ENCODE data around the gene UBE2O.

UBE2O gene

DNA sequence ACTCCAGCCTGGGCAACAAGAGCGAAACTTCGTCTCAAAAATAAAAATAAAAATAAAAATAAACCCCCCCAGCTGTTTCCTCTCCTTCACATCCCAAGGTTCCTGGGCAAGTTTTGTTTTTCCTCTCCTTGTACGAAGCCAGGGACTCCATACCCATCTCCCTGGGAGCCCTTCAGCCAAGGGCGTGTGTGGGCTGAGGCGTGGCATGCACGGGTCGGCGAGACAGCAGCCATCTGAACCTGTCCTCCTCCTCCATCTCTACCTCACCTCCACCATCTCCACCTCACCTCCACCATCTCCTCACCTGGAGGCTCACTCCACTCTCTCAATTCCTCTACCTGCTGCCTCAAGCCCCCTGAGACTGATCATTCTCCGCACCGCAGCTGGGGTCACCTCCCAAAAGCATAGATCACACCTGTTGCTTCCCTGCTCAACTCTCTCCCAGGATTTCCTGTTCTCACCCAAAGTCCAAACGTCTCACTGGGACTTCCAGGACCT, 31.3 kb upstream of the UBE2O start:
- no peak for ATAC-seq

DNA sequence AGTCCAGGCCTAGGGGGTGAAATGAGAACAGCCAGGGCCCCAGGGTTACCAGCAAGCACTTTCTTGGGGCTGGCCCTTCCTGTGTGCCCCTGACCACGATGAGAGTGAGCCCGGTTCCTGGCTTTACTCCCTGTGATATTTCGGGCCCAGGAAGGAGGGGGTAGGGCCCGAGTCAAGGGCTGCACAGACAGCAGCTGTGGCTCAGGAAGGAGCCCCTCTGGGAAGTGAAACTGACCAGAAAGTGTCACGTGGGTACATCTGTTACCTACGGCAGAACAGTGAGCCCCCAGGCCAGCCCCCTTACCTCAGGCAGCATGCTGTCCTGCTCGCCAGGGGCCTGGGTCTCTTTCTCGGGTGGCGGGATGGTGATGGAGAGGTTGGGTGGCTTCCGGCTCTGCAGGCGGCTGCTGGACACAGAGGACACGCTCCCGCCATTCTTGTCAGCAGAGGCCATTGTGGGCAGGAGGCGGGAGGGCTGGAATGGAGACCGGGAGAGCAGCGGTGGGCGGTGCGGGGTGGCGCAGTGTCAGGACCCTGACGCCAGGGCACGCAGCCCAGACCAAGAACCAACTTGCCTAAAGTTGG, 28.2 kb upstream of the UBE2O start:
- ATAC-seq: peak in 1 of 2 donors; percentile 27

DNA sequence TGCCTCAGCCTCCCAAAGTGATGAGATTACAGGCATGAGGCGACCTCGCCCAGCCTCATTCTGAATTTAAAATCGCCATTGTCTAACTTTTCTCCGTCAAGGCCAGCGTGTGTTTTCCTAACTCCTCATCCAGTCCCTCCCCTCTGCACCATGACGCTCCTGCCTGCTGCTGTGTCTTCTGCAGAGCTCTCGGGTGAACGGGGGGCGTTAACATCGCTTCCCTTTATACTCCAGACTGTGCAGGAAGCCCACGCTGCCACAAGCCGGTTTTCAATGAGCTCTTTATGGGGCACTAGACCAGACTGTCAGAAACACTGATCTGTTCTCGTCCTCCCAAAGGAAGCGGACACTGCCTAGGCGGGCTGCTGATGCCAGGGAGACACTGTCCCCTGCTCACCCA, 27.7 kb upstream of the UBE2O start:
- ATAC-seq: no peak

- no peak for ATAC-seq
Observed at GRCh38 chr17:76479515-76480060, 26.6 kb upstream of the UBE2O start.

DNA sequence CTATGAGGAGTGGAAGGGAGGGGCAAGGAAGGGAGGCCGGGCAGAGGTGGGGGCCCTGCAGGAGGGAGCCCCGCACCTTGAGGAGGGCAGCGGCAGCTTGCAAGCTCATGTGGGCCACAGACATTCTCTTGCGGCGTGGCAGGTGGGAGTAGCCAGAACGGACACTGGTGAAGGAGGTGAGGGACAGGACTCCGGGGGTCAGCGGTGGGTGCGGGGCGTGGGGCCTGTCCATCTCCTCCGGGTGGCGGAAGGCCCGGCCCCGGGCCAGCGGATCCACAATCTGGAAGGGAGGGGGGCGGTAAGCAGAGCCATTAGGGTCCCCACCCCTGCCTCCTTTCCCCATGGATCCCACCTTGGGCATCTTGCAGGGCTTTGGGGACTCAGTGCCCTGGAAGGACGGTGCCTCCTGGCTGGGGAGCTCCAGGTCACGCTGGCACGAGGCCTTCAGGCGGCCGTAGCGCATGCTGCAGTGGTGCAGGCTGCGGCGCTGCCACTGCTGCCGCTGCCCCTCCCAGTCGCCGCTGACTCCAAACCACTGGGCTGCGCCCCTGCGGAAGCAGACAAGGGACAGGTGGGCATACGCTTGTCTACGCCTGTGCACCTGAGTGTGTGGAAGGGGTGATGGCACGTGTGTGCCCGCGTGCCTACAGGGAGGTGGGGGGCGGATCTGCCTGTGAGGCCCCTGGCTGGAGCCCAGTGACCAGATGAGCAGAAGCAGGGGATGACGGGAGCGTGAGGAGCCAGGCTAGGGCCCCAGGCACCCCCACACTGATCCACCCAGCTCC, 26.0 kb upstream of the UBE2O start:
- no peak for ATAC-seq

GRCh38 chr17:76478097-76478496, 25.1 kb upstream of the UBE2O start:
- ATAC-seq: no peak

DNA sequence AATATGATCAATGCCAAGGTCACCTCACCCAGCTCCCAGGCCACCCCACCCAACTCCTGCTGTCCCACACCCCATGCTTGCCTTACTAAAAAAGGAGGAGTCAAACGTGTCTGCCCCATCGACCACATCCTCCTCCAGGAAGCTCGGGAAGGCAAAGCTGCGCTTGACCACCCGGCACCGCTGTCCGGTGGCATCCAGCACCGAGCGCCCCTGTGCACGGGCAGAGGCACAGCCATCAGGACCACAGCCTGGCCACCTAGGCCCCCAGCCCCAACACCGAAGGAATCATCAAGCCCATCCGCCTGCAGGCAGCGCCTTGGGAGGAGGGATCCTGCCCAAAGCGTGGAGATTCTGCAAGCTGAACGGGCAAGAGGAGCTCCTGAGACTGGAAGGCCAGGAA, 24.6 kb upstream of the UBE2O start:
- ATAC-seq: no peak

DNA sequence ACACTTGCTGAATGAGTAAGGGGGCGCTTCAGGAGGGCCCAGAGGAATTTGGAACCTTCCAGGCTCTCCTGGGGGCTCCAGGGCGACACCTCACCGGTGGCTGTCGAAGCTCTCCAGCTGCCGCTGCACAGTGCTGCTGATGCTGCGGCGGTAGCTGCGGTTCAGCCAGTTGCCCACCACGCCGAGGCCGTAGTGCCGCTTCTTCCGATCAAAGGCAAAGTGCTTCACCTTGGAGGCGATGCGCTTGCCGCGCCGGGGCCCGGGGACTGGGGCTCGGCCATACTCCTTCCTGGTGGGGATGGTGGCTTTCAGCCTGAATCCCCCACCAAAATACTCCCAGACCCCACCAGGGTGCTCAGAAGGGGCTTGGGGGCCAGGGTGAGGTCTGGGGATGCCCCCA, 23.8 kb upstream of the UBE2O start:
- no peak for ATAC-seq

DNA sequence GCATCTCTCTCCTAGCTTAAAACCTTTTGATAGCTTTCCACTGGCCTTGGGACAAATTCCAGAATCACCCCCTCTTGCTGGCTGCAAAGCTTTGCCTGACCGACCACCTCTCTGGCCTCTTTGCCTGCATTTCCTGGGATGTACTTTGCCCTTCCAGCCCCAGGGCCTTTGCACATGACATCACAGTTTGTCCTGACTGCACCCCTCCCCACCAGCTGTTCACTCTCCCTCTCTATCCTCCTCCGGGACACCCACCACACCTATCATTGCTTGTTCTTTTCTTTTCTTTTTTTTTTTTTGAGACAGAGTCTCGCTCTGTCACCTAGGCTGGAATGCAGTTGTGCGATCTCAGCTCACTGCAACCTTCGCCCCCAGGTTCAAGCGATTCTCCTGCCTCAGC, 22.4 kb upstream of the UBE2O start:
- ATAC-seq: no peak

DNA sequence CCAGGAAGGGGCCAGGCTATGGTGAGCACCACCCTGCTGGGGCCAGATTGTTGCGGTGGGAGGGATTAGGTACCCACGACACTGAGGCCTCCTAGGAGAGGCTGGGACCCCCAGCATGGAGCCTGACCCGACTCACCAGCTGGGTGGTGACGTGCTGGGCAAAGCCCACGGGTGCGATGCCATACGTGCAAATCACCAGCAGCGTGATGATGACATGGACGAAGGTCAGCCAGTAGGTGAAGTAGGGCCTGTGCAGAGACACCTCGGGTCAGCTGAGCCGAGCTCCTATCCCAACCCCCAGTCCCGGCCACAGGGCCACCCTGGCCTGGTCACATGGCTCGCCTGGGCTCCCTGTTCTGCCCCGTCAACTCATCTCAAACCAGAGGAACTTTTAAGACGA, 21.9 kb upstream of the UBE2O start:
- no peak for ATAC-seq

DNA sequence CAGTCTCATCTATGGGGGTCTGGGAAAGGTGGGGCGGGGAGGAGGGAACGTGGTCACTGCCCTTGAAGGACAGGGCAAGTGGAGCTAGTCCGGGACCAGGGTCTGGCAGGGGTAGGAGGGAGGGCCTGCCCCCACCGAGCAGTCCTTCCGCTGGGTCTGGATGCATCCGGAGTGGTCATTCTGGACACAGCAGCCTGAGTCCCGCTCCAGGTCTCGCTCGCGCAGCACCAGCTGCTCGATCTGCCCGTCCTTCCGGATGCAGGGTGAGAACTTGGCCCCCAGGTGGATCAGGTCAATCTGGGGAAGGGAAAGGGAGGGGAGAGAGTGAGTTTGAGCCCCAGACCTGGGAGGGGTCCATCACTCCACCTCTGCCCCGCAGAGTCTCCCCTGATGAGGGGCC, 21.3 kb upstream of the UBE2O start:
- no peak for ATAC-seq

DNA sequence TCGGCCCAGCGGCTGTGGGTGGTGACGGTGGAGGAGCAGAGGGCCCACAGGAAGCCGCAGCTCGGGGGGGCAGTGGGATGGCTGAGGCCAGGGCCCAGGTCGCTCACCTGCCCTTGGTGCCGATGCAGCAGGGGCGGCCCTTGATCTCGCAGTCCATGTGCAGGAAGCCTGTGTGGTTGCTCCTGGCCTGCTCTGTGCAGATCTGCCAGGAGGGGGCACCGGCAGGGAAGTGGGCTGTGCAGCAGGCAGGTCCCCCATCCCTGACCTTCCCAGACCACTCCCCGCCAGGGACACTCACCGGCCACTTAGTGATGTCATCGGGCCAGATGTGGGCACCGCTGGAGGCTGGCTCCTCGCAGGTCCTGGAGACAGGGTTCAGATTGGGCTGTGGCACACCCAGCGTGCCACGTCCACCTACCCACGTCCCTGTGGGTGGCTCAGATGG, 20.6 kb upstream of the UBE2O start:
- peak in 1 of 2 donors; percentile 8 for ATAC-seq

DNA sequence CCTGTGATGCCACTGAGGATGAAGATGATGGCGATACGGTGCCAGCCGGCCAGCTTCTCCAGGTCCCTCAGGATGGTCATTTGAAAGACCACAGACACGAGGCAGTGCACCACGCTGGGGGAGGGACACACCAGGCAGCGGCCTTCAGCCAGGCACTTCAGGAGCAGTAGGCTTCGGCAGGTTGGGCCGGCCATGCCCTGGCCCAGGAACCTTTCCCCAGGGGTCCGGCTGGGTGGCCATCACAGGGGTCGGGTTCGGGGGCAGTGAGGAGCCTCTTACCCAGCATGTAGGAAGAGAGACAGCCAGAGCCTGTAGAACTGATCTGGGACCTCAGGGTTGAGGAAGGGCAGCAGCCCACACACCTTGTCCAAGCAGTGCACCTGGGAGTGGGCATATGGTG, 19.8 kb upstream of the UBE2O start:
- ATAC-seq: no peak

DNA sequence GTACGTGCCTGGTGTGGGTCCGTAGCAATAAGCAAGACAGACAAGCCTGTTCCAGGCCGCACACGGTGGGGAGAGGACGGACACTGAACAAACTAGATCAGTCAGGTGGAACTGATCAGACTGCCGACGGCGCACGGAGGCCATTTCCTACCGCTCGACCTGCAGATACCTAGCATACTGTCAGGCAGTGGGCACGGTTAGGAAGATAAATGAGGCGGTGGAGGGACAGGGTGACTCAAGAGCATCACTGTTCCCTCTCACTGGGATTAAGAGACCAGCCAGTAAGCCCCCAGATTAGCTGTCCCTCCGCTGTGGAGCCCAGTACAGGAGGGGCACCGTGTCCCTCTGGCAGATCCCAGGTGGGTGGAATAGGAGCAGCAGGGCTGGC, 19.3 kb upstream of the UBE2O start:
- ATAC-seq: no peak

DNA sequence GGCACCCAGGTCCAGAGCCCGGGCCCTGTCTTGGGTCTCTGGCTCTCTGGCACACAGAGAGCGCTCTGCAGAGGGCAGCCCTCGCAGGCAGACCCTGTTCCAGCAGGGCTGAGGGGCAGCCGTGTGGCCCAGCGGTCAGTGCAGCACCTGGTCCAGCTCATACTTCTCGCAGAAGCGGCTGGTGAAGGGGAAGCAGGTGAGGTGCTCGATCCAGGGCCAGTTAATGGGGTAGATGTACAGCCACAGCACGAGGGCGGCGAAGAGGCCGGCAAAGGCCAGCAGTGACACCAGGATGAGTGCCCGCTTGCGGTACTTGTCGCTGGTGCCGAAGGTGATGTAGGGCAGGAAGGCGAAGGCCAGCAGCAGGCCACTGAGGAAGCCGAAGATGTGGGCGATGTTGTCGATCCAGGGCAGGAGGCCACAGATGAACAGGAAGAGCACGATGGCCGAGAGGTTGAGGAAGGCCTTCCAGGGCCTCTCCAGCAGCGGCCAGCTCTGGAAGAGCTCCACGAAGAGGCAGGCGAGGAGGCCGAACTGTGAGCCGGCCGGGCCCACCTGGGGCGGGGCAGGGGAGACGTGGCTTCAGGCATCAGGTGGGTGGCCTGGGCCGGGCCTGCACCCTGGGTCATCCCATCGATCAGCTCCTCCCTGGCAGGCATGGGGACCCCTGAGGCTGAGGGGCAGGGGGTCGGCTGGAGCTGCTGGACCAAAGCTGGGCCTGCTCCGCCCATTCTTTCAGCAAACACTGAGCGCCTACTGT, 18.7 kb upstream of the UBE2O start:
- no peak for ATAC-seq

- ATAC-seq: no peak
Observed at GRCh38 chr17:76469991-76470739, 17.2 kb upstream of the UBE2O start.

DNA sequence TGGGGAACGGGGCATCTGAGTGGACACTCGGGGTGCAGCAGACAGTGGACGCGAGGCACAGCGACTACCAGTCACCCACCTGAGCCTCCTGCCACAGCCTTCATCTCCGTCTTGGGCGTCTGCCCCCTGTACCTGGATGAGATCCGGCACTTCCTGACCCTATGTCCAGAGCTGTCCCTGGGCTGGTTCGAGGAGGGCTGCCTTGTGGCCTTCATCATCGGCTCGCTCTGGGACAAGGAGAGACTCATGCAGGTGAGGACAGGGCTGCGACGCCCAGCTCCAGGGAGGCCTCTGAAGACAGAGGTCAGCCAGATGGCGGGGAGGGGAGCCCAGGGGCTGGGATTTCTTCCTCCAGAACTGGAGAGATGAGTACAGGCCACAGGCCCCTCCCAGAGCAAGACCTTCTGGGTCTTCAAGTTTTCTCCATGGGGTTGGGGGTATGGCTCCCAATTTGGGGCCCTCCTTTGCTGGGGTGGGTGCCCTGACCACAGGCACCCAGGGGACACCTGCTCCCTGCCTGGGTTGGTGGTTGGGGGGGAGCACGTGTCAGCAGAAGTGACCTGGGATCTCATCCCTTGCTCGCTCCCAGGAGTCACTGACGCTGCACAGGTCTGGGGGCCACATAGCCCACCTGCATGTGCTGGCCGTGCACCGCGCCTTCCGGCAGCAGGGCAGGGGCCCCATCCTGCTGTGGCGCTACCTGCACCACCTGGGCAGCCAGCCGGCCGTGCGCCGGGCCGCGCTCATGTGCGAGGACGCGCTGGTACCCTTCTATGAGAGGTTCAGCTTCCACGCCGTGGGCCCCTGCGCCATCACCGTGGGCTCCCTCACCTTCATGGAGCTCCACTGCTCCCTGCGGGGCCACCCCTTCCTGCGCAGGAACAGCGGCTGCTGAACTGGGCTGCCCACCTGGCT, 16.4 kb upstream of the UBE2O start:
- no peak for ATAC-seq

- no peak for ATAC-seq
Observed at GRCh38 chr17:76468634-76469010, 15.7 kb upstream of the UBE2O start.

- no peak for ATAC-seq
Observed at GRCh38 chr17:76467809-76468633, 15.1 kb upstream of the UBE2O start.

GRCh38 chr17:76467366-76467765, 14.4 kb upstream of the UBE2O start, which contains the start of gene AANAT:
Gene AANAT (plus strand): TSS chr17:76467603. CDS start chr17:76468747, 1,144 bp downstream.
- ATAC-seq: no peak

GRCh38 chr17:76466775-76467130, 13.8 kb upstream of the UBE2O start:
- ATAC-seq: no peak

Data from activated CD4-positive, CD25-positive, alpha-beta regulatory T cell treated with anti-CD3 and anti-CD28 coated beads, Interleukin-2, amount 50 U/mL, for 24 hours (primary cell).